Measurements from ENCODE around the gene DRAXIN. TPM values are rescaled to one million over a fixed set of nuclear protein-coding genes. Genes with fewer than 3 reads are reported as not detected.

The DRAXIN gene
- total RNA-seq, 1 experiment from 2014 or later, result 20.5 TPM

- no peaks in the 10 kb centered on the region for H3K79me2 ChIP-seq (ENCODE audit: insufficient read depth, low read length)
- H2BK5ac ChIP-seq (ENCODE audit: insufficient read length, low read length), result no peak overlapping the region
- H3K56ac ChIP-seq (ENCODE audit: insufficient read length, low read depth, low read length), result no peak overlapping the region
- no peak overlapping the region for H3K18ac ChIP-seq (ENCODE audit: insufficient read length, low read depth, low read length)
- H4K8ac ChIP-seq (replicated peaks; ENCODE audit: insufficient read length, low read depth, low read length), result no peak overlapping the region
- Mint-ChIP-seq H3K9me3 (no peaks in the 10 kb centered on the region; a peak in 1 of 5 replicates), H3K27ac (peak overlapping the region in 2 of 3 experiments; percentile 89 to 93; a peak in 5 of 7 replicates), H3K4me3 (no peak overlapping the region), H3K27me3 (ENCODE audit: low read depth) (no peaks in the 10 kb centered on the region; the same call in none of the 2 replicates), H3K4me1 (peaks cover 36 to 41% of the 10 kb centered on the region in 2 experiments), H3K36me3 (ENCODE audit: insufficient read depth in 1 of 3, low read depth in 3 of 3) (peaks cover 0 to 4% (median 0%) of the 10 kb centered on the region in 3 experiments; a peak in 1 of 7 replicates)
- H2AFZ ChIP-seq (ENCODE audit: low read length), result no peak overlapping the region
- peaks cover 8% of the 10 kb centered on the region for H3K4me1 ChIP-seq (ENCODE audit: insufficient read depth, low read length)
- no peak overlapping the region for H2BK15ac ChIP-seq (ENCODE audit: low read depth, low read length)
- no peaks in the 10 kb centered on the region for H3K9me3 ChIP-seq (ENCODE audit: control insufficient read depth, low read depth, low read length)
- H3K4me2 ChIP-seq (ENCODE audit: insufficient read depth, insufficient read length, low read length), result no peak overlapping the region
- H3K27me3 ChIP-seq (ENCODE audit: insufficient read depth, low read length), result no peaks in the 10 kb centered on the region
- no peak overlapping the region for H3T11ph ChIP-seq (ENCODE audit: low read length)
- H2AK5ac ChIP-seq (ENCODE audit: insufficient read length, low read length), result no peak overlapping the region
- H3K27ac ChIP-seq (ENCODE audit: insufficient read length, low read depth, low read length), result no peak overlapping the region
- no peak overlapping the region for H4K5ac ChIP-seq (ENCODE audit: insufficient read length, low read depth, low read length)
- no peaks in the 10 kb centered on the region for H3K79me1 ChIP-seq (ENCODE audit: insufficient read depth, low read depth, low read length, poor library complexity, severe bottlenecking)
- no peak overlapping the region for H2BK20ac ChIP-seq (ENCODE audit: low read depth, low read length, poor library complexity, severe bottlenecking)
- no CpG with 5 or more reads among the region's 5 CpGs for WGBS (ENCODE audit: extremely low coverage, insufficient read length, low lambda C conversion rate)
- no peak overlapping the region for H2BK12ac ChIP-seq (ENCODE audit: insufficient read length, low read depth, low read length)
- no peak overlapping the region for H3K4ac ChIP-seq (ENCODE audit: low read depth, low read length)
- H2BK120ac ChIP-seq (ENCODE audit: low read depth, low read length, poor library complexity, severe bottlenecking), result no peak overlapping the region
- no peak for TF ChIP-seq CTCF (conservative IDR thresholded peaks at IDR 0.05)
- DNase-seq, result no peak
- no peak overlapping the region for H4K91ac ChIP-seq (ENCODE audit: insufficient read length, low read depth, low read length)
- H3K9ac ChIP-seq (ENCODE audit: extremely low read depth, insufficient read length, low read length), result no peak overlapping the region
- H3K23ac ChIP-seq (ENCODE audit: insufficient read length, low read depth, low read length), result no peak overlapping the region
- peak overlapping the region; percentile 68; the same call in 1 of the 2 replicates for H3K14ac ChIP-seq (ENCODE audit: insufficient read depth, low read length)
- H3K23me2 ChIP-seq (ENCODE audit: insufficient read length, low read depth, low read length, poor library complexity, severe bottlenecking), result no peaks in the 10 kb centered on the region
- no peaks in the 10 kb centered on the region for H4K20me1 ChIP-seq (ENCODE audit: control insufficient read depth, insufficient read depth, insufficient read length)
Measured at GRCh38 chr1:11725616-11726015, 34.1 kb downstream of the DRAXIN start.

Data from H9 (cell line).